RKO (cell line): ENCODE results near the gene ZSWIM3.
A peak's percentile ranks its signal among the peaks of the same experiment; 100 is the strongest.
"Not testable (repeated sequence)": the region's sequence is repeated elsewhere in the genome, so short reads cannot be mapped to it uniquely, and the experiment has no call there.

Experiments
- DNase-seq: peaks from one replicate; pipeline ENCODE4 v3.0.0-alpha.2; 2016; ENCODE audit warnings: low spot score

ZSWIM3 gene

DNA sequence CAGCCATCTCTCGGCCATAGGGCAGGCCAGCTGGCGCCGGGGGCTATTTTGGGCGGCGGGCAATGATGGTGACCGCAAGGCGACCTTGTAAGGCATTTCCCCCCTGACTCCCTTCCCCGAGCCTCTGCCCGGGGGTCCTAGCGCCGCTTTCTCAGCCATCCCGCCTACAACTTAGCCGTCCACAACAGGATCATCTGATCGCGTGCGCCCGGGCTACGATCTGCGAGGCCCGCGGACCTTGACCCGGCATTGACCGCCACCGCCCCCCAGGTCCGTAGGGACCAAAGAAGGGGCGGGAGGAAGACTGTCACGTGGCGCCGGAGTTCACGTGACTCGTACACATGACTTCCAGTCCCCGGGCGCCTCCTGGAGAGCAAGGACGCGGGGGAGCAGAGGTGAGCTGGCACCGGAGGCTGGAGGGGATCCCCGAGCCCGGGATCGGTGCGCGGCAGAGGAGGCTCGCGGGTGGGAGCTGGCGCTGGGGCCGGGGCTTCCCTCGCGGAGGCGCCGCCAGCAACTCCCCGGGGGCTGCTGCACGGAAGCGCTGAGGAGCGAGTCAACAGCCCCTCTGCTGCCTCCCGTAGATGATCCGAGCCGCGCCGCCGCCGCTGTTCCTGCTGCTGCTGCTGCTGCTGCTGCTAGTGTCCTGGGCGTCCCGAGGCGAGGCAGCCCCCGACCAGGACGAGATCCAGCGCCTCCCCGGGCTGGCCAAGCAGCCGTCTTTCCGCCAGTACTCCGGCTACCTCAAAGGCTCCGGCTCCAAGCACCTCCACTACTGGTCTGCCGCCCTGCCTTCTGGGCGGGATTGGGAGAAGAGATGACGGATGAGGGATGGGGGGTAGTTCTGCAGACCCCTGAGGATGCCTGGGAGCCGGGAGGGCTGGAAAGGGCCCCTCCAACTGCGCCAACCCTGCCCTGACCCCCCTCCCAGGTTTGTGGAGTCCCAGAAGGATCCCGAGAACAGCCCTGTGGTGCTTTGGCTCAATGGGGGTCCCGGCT is 33.9 kb downstream of the ZSWIM3 start, which contains the start of the genes CTSA and NEURL2:
TSS of gene CTSA (plus strand) at position 351 of the 999 bp plus-strand sequence. CDS start at position 585, 234 bp downstream.
TSS of gene NEURL2 (minus strand) at position 224 of the 999 bp plus-strand sequence. CDS start at position 7, 217 bp downstream.
- peak; percentile 96 for DNase-seq

DNA sequence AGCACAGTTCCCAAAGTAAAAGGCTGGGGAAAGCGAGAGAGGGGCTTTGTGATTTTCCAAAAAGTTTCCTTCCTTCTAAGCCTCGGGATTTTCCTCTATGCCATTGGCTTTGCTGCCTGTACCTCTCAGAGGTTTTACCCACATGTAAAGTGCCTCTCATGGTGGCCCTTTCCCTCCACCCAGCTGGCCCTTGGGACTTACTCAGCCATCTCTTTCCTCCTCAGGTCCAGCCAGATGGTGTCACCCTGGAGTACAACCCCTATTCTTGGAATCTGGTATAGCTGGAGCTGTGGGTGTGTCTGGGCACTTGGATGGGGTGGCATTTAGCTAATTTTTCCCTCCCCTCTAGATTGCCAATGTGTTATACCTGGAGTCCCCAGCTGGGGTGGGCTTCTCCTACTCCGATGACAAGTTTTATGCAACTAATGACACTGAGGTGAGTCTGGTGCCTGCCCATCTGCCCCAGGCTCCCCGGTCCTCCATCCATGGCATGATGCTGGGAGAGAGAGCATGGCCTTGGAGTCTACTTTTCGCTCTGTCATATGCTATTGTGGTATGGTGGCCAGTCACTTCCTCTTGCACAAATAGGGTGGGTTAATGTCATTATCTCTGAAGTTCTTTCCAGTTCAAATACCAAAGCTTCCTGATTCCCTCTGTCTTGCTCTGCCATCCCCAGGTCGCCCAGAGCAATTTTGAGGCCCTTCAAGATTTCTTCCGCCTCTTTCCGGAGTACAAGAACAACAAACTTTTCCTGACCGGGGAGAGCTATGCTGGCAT is 34.8 kb downstream of the ZSWIM3 start:
- DNase-seq, result peak; percentile 75

DNA sequence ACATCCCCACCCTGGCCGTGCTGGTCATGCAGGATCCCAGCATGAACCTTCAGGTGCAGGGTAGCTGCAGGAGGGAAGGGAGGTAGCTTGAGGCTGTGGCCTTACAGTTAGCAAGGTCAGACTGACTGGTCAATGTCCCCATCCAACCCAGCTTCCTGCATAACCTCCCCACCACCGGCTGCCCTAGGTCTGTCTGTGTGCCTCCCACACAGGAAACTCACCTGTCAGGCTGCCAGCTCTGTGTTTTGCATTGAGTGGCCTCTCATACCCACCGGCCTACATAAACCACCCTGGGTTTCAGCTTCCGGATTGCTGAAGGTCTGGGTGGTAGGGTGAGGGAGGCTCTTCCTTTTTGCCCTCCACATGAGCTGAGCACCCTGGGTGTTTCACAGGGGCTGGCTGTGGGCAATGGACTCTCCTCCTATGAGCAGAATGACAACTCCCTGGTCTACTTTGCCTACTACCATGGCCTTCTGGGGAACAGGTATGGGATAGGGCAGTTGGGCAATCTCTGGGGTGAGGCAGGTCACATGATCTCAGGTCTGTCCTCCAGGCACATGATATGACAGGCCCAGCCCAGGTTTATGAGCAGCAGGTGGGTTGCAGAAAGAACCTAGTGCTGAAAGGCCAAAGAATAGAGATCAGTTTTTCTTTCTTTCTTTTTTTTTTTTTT is 35.5 kb downstream of the ZSWIM3 start:
- no peak for DNase-seq

DNA sequence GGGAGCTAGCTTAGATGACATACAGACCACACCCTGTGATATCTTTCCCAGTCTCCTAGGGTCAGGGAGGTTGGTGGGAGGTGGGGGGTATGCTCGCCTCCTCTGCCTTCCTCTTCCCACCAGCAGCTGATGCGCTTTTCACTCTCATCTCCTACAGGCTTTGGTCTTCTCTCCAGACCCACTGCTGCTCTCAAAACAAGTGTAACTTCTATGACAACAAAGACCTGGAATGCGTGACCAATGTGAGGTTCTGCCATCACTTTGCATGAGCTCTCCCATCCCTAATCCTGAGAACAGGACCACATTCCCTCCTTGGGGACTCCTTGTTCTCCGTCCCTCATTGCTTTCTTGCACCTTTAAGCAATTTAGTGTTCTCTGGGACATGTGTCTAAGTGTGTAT is 36.4 kb downstream of the ZSWIM3 start:
- DNase-seq, result no peak

DNA sequence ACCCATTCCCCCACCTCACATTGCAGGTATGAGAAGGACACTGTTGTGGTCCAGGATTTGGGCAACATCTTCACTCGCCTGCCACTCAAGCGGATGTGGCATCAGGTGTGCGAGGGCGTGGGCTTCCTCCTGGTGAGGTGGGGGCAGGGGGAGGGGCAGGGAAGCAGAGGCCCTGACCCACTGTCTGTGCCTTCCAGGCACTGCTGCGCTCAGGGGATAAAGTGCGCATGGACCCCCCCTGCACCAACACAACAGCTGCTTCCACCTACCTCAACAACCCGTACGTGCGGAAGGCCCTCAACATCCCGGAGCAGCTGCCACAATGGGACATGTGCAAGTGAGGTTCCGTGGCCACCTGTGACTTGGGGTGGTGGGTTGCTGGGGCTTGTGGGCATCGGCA is 37.4 kb downstream of the ZSWIM3 start:
- no peak for DNase-seq

DNA sequence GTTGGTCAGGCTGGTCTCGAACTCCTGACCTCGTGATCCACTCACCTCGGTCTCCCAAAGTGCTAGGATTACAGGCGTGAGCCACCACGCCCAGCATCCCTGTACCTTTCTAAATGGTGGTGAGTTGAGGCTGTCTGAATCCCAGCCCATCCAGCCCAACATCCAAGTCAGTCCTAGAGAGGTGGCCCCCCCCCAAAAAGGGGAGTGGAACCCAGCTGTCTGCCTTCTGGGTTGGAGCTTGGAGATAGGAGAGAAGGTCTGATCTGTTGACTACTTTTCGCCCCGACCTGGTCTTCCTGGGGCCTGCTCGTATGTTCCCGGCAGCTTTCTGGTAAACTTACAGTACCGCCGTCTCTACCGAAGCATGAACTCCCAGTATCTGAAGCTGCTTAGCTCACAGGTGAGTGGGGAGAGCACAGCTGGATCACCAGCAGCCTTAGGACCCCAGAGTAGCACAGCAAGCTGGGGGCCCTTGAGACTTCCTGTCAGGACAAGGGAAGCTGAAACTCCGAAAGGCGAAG is 39.3 kb downstream of the ZSWIM3 start:
- DNase-seq, result no peak

DNA sequence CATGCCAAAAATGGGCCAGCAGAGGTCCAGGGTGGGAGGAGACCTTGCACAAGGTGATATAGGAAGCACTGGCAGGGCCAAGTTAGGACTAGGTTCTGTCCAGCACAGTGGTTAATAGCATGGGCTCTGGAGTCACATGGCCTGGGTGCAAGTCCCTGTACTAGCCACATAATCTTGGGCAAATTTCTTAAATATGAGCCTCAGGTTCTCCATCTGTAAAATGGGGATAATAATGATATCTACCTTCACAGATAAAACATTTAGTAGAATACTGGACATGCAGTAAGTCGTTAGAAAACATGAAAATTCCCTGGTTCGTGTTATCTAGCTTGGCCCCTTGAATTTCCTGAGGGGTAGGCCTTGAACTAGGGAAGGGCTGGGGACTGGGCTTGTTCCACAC is 39.9 kb downstream of the ZSWIM3 start:
- DNase-seq, result no peak

DNA sequence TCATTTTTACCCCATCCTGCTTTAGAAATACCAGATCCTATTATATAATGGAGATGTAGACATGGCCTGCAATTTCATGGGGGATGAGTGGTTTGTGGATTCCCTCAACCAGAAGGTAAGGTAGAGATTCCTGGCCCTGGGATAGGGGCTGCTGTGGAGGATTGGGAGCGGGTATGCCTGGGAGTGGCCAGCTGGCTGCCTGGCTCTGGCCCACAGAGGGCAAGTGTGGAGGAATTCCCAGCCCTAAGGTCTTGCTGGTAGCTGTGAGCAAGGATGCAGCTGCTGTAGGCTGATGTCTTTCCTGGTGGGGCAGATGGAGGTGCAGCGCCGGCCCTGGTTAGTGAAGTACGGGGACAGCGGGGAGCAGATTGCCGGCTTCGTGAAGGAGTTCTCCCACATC is 40.3 kb downstream of the ZSWIM3 start:
- DNase-seq, result no peak

DNA sequence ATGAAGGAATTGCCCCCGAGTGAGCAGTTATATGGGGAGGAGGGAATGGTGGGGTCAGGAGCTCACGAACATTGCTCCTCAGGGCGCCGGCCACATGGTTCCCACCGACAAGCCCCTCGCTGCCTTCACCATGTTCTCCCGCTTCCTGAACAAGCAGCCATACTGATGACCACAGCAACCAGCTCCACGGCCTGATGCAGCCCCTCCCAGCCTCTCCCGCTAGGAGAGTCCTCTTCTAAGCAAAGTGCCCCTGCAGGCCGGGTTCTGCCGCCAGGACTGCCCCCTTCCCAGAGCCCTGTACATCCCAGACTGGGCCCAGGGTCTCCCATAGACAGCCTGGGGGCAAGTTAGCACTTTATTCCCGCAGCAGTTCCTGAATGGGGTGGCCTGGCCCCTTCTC is 40.9 kb downstream of the ZSWIM3 start:
- no peak for DNase-seq

DNA sequence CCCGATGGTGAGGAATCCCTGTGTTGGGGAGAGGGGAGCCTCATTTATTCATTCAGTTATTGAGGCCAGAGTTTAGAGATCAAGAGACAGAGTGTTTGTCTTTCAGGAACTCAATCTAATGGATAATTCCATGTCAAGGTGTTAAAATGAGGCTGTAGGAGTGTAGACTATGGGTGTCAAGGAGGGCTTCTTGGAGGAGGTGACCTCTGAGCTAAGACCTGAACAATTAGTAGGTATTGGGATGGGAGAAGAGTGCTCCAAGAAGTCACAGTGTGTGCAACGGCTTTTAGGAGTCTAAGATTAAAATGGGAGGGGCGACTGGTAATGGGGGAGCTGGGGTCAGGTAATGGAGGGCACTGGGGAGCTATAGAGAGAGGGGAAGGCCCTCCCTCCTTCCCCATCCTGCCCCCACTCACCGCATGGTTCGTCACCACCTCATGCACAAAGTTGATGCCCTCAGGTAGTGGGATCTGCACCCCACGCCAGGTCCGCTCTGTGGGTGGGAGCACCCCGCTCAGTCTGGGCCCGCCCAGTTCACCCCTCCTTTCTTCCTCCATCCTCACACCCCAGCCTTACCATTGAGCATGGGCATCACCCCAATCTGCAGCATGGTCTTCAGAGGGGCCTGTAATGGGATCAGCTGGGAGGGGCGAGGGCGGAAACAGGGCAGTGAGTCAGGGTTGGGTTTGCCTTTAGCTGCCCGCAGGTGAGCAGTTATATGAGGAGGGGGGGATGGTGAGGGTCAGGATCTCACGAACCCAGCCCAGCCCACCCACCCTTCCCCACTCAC is 41.8 kb downstream of the ZSWIM3 start:
- no peak for DNase-seq

DNA sequence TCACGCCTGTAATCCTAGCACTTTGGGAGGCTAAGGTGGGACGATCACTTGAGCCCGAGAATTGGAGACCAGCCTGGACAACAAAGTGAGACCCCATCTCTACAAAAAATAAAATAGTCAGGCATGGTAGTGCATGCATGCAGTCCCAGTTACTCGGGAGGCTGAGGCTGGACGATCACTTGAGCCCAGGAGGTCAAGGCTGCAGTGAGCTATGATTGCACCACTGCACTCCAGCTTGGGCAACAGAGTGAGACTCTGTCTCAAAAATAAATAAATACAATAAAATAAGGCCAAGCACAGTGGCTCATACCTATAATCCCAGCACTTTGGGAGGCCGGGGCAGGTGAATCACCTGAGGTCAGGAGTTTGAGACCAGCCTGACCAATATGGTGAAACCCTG is 43.9 kb downstream of the ZSWIM3 start:
- DNase-seq, result not testable (repeated sequence)

DNA sequence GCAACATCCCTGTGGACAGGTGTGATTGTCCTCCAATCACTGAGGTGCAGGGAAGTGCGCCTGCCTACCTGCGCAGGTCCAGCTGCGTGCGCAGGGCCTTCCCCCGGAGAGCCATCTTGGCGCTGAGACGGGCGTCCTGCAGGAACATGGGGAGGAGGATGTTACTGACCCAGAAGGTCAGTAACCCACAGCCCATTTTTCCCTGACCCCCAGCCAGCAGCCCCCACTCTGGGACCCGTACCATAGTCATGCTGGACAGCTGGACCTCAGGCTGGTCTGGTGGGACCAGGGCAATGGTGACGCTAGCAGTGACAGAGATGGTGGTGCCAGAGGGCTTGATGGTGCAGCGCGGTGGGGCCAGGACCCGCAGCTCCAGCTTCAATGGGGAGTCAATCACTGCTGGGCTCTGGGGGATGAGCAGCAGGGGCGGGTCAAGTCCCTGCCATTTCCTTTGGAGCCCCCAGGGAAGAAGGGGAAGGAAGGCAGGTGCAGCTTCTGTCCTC is 44.8 kb downstream of the ZSWIM3 start:
- DNase-seq, result no peak

DNA sequence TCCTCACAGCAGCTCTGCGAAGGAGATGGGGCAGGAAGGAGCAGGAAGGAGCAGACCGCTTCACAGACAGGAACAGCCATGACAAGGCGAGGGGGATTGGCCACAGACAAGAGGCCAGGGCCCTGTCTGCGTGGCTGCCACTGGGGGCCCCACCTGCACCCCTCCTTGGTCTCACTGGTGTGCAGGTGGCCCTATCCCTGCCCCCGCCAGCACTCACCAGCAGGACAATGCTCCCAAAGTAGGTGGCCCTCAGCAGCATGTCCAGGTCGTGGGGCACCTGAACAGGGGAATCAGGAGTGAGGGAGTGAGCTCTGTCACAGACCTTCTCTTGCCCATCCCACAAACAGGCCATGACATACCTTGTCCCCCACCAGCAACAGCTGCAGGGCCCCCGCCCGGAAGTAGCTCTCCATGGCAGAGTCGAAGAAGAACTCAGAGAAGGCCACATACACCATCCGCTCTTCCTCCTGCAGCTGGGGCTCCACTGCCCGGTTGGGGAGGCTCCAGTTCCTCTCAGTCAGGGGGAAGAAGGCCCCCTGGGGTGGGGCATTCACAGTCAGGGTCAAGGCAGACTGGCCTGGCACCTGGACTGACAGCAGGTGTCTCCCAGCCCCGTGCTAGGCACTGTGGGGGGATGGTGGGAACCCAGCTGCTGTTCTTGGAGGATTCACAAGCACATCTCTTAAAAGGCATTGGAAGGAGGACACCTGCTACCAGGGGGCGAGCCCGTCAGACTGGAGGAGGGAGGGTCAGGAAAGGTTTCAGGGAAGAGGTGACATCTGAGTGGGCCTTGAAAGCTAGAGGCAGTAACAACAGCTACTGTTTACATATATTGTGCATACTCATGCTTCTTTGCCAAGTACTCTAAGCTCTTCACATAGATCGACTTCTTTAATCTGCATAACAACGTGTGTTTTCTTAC is 47.4 kb downstream of the ZSWIM3 start:
- no peak for DNase-seq

DNA sequence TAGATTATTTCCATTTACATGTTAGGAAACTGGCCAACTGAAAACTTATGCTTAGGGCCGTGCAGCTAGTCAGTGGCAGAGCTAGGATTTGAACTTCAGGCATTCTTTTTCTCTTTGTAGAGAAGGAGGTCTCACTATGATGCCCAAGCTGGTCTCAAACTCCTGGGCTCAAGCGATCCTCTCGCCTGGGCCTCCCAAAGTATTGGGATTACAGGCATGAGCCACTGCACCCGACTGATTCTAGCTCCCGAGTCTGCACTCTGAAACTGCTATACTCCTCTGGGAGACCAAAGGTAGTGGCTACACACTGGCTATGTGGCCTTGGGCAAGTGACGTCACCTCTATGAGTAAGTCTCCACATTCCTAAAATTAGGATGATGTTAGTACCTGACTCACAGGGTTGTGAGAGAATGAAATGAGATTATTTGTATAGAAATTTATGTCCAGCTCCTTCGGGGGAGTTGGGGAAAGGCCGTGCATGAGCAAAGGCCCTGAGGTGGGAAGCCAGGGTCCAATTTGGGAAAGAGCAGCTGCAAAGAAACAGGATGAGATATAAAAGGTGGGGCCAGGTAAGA is 48.2 kb downstream of the ZSWIM3 start:
- peak; percentile 96 for DNase-seq

DNA sequence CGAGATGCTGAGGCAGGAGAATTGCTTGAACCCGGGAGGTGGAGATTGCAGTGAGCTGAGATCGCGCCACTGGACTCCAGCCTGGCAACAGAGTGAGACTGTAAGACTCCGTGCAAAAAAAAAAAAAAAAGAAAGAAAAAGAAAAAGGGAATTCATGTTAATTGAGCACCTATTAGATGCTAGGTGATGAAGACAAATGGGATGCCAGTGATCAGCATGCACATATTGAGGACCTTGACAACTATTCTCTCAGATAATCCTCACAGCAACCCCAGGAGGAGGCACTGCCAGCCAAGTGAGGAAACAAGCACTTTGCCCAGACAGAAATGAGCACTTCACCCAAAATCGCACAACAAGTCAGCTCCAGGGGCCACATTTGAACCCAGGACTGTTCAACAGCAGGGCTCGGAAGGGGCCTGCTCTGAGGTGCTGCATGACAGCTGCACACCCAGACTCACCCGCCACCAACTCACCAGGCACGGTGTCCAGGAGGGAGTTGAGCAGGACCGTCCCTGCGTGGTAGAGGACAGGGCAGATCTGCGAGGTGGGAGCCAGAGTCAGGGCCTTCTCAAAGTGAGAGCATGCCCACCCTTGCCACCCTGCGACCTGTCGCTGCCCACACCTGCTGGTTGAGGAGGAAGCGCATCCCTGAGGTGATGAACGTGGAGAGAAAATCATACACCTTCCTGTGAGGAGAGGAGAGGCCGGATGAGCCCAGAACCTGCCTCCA is 50.0 kb downstream of the ZSWIM3 start:
- no peak for DNase-seq

DNA sequence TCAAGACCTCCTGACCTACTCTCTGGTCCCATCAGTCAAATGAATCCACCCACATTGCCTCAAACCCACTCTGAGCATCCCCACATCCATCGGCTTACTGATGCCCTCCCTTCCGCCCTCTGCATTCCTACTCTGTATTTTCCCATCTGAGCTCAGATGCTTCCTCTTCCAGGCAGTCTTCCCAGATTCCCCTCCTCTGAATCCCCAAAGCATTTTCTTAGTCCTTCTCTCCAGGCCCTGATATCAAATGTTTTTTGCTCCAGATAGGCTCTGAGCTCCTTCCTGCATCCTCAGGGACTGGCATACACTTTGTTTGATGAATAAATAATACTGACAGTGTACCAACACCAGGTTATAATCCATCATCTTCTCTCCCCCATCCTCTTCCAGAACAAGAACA is 50.7 kb downstream of the ZSWIM3 start:
- no peak for DNase-seq

DNA sequence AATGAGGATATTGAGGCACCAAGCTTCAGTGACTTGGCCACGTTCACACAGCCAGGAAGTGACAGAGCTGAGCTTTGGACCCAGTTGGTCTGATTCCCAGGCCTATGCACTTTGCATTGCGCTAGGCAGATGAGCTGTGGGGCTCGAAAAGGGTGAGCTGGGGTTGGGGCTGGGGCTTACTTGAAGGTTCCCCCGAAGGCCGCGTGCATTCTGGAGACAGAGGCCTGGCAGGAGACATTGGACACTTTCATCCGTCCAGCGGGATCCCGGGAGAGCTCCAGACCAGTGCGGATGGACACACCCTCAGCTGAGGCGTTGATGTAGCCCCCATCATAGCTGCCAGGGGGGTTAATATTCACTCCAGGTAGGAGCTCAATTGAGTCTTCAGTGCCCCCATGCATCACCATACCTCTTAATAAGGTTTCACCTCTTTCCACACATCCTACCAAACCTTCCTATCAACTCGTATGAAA is 52.0 kb downstream of the ZSWIM3 start:
- no peak for DNase-seq

DNA sequence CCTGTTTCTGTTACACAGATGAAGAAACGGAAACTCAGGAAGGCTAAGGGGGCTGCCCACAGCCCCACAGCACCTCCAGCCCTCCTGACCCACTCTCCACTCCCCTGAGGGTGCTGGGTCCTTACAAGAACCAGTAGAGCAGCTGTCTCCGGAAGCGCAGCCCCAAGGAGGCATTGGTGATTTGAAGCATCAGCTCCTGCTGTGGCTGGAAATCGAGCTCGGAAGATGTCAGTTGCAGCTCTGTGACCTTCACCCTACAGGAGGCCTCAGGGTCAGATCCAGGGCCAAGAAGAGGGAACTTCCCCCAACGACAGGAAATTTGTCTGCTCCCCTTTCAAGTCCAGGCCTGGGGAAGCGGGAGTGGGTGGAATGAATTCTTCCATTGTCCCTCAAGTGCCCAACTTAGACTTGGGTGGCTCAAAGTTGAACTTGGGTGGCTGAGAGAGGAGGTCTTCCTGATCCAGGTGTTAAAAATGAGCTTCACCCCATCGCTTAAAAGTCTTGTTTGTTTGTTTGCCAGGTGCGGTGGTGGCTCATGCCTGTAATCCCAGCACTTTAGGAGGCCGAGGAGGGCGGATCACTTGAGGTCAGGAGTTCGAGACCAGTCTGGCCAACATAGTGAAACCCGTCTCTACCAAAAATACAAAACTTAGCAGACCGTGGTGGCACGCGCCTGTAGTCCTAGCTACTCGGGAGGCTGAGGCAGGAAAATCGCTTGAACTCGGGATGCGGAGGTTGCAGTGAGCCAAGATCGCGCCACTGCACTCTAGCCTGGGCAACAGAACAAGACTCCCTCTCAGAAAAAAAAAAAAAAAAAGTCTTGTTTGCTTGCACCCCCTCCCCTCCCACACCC is 52.6 kb downstream of the ZSWIM3 start:
- no peak for DNase-seq
